Measurements from ENCODE around the gene HMGB4.

The HMGB4 gene

GRCh38 chr1:33875862-33876261 is 12.0 kb downstream of the HMGB4 start:
- H3K9me3 ChIP-seq (ENCODE audit: control insufficient read depth, insufficient read depth, low read length), result no peaks in the 10 kb centered on the region
- no peak for TF ChIP-seq EZH2phosphoT487 (IDR thresholded peaks at IDR 0.05; ENCODE audit: borderline replicate concordance, low read length)
- no peak for TF ChIP-seq CTCF (IDR thresholded peaks at IDR 0.05; ENCODE audit: low read depth, low read length, poor library complexity, severe bottlenecking)
- no peaks in the 10 kb centered on the region for H3K79me2 ChIP-seq (ENCODE audit: control insufficient read depth, low read length)
- H3K27ac ChIP-seq (ENCODE audit: low read depth, low read length), result no peak overlapping the region
- H3K4me3 ChIP-seq (ENCODE audit: low read length), result no peak overlapping the region
- no peaks in the 10 kb centered on the region for H4K20me1 ChIP-seq (ENCODE audit: control insufficient read depth, insufficient read depth, low read depth, low read length)
- H3K27me3 ChIP-seq (ENCODE audit: control insufficient read depth, low read length), result no peaks in the 10 kb centered on the region
- H3F3A ChIP-seq (ENCODE audit: control insufficient read depth, insufficient read depth), result no peaks in the 10 kb centered on the region
- no peak overlapping the region for H3K4me2 ChIP-seq (ENCODE audit: low read length)
- no peaks in the 10 kb centered on the region for H3K36me3 ChIP-seq (ENCODE audit: control insufficient read depth, low read length)
- H3K9me2 ChIP-seq (replicated peaks; ENCODE audit: control insufficient read depth, low read length), result no peaks in the 10 kb centered on the region
- H3K4me1 ChIP-seq (ENCODE audit: control insufficient read depth, low read length), result no peaks in the 10 kb centered on the region

GRCh38 chr1:33876970-33877650 is 13.2 kb downstream of the HMGB4 start:
- Histone ChIP-seq H3F3A (ENCODE audit: control insufficient read depth, insufficient read depth) (no peaks in the 10 kb centered on the region), H3K27ac (ENCODE audit: low read depth, low read length) (no peak overlapping the region), H3K9me2 (replicated peaks; ENCODE audit: control insufficient read depth, low read length) (no peaks in the 10 kb centered on the region), H3K4me1 (ENCODE audit: control insufficient read depth, low read length) (no peaks in the 10 kb centered on the region), H3K4me3 (ENCODE audit: low read length) (no peak overlapping the region), H3K36me3 (ENCODE audit: control insufficient read depth, low read length) (no peaks in the 10 kb centered on the region), H3K4me2 (ENCODE audit: low read length) (no peak overlapping the region), H3K27me3 (ENCODE audit: control insufficient read depth, low read length) (no peaks in the 10 kb centered on the region), H3K79me2 (ENCODE audit: control insufficient read depth, low read length) (no peaks in the 10 kb centered on the region), H4K20me1 (ENCODE audit: control insufficient read depth, insufficient read depth, low read depth, low read length) (no peaks in the 10 kb centered on the region), H3K9me3 (ENCODE audit: control insufficient read depth, insufficient read depth, low read length) (no peaks in the 10 kb centered on the region)
- TF ChIP-seq EZH2phosphoT487 (IDR thresholded peaks at IDR 0.05; ENCODE audit: borderline replicate concordance, low read length) (no peak), CTCF (IDR thresholded peaks at IDR 0.05; ENCODE audit: low read depth, low read length, poor library complexity, severe bottlenecking) (no peak)

DNA sequence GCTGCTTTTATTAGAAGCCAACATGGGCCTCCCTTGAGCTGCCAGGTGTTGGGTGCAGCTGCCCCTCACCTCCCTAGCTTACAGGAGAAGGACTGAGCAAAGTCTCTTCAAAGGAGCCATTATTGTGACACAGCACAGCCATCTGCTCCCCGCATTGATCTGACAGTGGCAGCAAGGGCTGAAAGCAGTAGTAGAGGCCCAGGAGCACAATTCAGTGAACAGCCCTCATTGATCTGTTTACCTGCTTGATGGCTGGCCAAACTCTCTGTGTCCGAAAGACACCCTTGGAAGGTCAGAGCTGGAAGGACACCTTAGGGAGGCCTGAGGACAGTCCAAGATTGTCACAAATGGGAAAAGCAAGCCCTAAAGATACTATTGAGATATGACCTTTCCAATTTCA is 14.5 kb downstream of the HMGB4 start:
- no peaks in the 10 kb centered on the region for H3K79me2 ChIP-seq (ENCODE audit: control insufficient read depth, low read length)
- H3K9me2 ChIP-seq (replicated peaks; ENCODE audit: control insufficient read depth, low read length), result no peaks in the 10 kb centered on the region
- no peaks in the 10 kb centered on the region for H3F3A ChIP-seq (ENCODE audit: control insufficient read depth, insufficient read depth)
- H3K36me3 ChIP-seq (ENCODE audit: control insufficient read depth, low read length), result no peaks in the 10 kb centered on the region
- no peak overlapping the region for H3K4me3 ChIP-seq (ENCODE audit: low read length)
- H3K27me3 ChIP-seq (ENCODE audit: control insufficient read depth, low read length), result 0 out of 2 replicates have a peak, but pooled peaks cover 5% of the 10 kb centered on the region
- no peaks in the 10 kb centered on the region for H3K4me1 ChIP-seq (ENCODE audit: control insufficient read depth, low read length)
- no peaks in the 10 kb centered on the region for H4K20me1 ChIP-seq (ENCODE audit: control insufficient read depth, insufficient read depth, low read depth, low read length)
- no peak for TF ChIP-seq CTCF (IDR thresholded peaks at IDR 0.05; ENCODE audit: low read depth, low read length, poor library complexity, severe bottlenecking)
- no peak overlapping the region for H3K4me2 ChIP-seq (ENCODE audit: low read length)
- no peaks in the 10 kb centered on the region for H3K9me3 ChIP-seq (ENCODE audit: control insufficient read depth, insufficient read depth, low read length)
- no peak overlapping the region for H3K27ac ChIP-seq (ENCODE audit: low read depth, low read length)

All from DOHH2 (cell line).